Activated effector memory CD4-positive, alpha-beta T cell treated with Interleukin-2 at 50 U/mL for 16 hours (primary cell): Measurements from ENCODE around the gene FBXO2.

ENCODE experiments used
- DNase-seq: peaks from one replicate; pipeline ENCODE4 v3.0.0-alpha.2; 2020

Gene FBXO2, protein sequence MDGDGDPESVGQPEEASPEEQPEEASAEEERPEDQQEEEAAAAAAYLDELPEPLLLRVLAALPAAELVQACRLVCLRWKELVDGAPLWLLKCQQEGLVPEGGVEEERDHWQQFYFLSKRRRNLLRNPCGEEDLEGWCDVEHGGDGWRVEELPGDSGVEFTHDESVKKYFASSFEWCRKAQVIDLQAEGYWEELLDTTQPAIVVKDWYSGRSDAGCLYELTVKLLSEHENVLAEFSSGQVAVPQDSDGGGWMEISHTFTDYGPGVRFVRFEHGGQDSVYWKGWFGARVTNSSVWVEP

DNA sequence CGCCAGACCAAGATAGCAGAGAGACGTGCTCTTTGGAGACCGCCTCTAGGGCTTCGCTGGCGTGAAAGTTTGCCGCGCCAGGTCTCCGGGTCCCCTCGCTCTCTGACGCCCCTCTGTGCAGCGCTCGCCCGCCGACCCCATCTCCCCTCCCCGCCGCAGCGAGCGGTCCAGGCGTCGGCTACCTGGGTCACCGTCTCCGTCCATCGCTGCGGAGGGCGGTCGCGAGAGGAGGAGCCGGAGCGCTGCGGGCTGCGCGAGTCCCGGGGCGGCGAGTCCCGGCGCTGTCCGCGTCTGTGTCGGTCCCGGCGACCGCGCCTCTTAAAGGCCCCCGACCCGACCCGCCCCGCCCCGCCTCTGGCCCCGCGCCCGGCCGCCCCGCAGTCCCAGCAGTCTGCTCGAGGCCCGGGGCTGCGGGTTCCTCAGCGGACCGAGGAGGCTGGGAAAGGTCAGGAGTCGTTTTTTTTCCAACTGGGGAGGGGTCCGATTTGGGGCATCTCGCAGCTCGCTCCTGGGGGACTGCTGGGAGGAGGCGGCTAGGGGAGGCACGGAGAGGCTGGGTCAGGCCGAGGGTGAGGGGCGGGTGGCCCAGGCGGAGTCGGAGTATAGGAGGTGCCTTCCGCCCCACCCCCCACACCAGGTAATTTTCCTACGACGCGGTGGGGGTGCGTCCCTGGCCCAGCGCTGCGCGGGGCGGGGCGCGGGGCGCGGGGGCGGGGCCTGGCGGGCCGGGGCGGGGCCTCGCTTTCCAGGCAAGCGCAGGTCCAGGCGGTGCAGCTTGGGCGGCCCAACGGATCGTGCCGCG is at the start of gene FBXO2, which contains the start of gene FBXO44:
TSS of gene FBXO2 (minus strand) at position 293 of the 802 bp plus-strand sequence. CDS start at position 204, 89 bp downstream.
TSS of gene FBXO44 (plus strand) at position 741 of the 802 bp plus-strand sequence. CDS start 959 bp downstream, outside the sequence.
- DNase-seq: peak; percentile 61

DNA sequence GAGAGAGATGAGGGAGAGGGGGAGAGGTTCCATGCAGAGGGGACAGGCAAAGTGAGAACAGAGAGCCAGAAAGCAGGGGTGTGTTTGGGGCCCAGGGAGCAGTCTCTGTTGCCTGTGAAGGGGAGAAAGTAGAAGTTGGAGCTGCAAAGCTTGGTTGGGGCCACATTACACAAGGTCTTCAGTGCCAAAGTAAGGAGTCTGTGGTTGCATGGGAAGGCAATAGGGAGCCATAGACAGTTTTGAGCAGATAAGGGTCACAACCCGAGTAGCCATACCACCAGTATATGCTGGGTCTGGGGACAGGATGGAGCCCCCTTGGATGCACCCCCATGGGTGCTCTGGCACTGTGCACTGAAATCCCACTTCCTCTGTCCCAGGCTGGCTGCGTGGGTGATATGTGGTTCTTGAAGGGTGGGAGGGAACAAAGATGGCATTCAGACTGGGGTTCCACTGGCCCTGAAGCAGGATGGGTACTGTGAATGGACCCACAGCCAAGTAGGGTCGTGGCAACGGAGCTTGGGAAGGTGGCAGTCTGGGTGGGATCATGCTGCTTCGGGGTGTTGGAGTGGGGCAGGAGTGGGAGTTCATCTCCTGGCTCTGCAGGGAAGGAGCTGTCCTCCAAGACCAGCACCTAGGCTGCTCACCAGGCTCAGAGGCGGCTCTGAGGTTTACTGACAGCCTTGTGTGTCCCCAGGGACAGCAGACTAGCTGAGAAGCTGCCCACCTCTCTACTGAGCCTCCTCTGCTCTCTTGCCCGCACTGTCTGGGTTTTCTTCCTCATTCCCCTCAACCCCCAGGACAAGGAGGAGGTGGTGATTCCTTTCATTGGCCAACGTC is 49.3 kb upstream of the FBXO2 start:
- DNase-seq: no peak

GRCh38 chr1:11701981-11702803 is 48.0 kb upstream of the FBXO2 start:
- DNase-seq: no peak

GRCh38 chr1:11701551-11701961 is 47.3 kb upstream of the FBXO2 start:
- no peak for DNase-seq

GRCh38 chr1:11700601-11701467 is 46.6 kb upstream of the FBXO2 start:
- DNase-seq: no peak

- no peak for DNase-seq
Measured at GRCh38 chr1:11697893-11698210, 43.6 kb upstream of the FBXO2 start.

DNA sequence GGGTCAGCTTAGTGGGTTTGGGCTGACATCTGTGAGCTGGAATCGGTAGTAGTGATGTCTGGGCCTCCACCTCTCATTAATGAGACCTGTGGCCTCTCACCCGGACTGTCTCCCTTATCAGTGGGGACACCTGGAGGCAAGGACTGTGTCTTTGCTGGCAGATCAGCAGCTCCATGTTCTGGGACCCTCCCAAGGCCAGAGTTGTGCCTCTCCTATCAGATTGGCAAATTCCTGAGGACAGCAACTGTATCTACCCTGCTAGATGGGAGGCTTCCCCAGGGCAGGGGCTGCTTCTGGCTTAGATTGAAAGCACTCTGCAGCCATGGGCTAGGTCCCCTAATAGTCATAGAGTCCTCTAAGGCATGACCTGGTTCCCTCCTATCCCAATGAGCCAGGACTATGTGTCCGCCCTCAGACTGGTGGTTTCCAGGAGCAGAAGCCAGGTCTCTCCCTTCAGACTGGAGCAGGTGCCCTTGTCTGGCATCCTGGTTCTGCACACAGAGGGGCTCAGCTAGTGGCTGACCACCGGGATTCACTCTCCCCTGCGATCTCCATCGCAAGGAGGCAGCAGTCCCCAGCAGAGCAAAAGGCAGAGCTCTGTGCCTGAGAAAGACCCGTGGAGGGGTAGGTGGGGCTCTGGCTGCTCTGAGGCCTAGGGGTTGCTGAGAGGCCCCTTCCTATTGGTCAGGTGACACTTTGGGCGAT is 43.1 kb upstream of the FBXO2 start:
- DNase-seq: no peak

GRCh38 chr1:11695861-11696260 is 41.6 kb upstream of the FBXO2 start:
- no peak for DNase-seq

DNA sequence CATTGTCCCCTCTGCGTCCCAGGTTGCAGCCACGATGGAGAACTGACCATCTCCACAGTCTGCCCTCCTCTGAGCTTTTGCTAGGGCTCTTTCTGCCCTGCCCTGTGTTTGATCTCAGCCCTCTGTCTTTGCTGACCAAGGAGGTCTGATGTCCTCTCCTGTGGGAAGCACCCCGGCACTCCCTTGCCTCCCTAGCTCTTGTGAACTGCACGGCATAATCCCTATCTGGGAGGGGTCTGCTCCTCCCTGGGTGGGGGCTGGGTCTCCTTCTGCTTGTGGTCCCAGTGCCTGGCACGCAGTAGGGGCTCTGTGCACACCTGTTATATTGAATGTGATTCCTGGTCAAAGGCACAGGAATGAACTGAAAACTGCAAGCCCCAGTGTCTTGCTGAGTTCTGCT is 39.7 kb upstream of the FBXO2 start:
- DNase-seq: no peak

DNA sequence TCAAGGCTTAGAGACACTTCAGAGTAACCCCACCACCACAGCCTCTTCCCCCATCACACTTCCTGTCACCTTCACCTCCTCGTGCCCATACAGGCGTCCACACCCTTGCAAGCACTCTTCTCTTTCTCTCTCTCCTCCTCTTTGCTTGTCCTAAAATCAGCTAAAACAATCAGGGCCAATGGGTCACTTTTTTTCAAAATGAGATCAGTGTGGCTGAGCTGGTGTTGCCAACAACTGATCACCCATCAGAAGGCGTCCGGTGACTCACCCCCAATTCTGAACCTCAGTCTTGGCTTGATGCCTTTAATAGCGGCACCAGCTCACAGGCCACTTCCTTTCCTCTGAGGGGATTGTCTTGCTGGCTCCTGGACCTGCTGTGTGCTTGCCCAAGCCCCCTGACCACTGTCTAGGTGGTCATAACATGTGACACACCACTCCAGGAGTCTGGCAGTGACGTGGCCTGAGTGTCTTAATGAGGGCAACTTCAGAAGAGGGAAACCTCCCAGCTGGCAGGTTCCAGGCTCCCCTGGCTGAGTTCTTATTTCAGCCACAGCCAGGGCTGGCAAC is 38.9 kb upstream of the FBXO2 start:
- DNase-seq: peak; percentile 22

- no peak for DNase-seq
Measured at GRCh38 chr1:11691928-11692711, 37.9 kb upstream of the FBXO2 start.

- no peak for DNase-seq
Measured at GRCh38 chr1:11691302-11691914, 37.2 kb upstream of the FBXO2 start, which contains the start of gene DRAXIN. Gene DRAXIN, plus strand, starts transcription at chr1:11691710. Its CDS starts 14,549 bp downstream, at chr1:11706259.

DNA sequence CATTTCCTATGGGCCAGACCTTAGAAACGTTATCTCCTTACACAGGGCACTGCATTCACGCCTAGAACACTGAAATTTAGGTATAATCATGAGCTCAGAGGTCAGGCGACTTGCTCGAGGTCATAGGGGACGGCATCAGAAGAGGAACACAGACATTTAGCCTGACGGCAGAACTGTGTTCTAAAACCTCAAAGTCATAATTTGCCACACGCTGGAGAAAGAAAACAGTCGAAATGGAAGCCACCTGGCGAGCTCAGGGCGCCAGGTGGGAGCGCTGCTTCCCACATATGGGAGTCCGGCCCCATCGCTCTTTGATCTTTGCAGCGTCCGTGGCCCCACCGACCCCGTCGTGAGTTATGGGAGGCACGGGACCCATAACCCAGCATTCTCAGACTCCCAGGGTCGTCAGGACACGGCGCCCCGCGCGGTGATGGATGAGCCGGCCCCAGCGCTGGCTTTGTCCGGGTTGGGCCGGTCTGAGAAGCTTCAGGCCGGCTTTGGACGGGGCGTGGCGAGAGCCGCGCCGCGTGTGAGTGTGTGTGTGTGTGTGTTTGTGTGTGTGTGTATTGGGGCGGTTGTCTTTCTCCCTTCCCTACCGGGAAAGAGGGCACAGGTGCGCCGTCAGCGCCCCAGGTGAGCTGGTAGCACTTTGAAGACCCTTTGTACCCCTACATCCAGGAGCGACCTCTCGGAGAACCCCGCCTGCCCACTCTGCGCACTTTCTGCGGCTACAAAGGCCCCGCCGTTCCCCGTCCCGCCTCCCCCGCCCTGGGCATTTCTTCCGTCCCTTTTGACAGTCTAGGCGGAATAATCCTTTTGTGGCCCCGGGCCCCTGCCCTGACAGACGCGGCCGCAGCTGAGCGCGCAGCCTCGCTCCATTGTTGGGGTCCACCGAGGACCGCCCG is 36.4 kb upstream of the FBXO2 start:
- DNase-seq: no peak

- no peak for DNase-seq
Measured at GRCh38 chr1:11688506-11688905, 34.3 kb upstream of the FBXO2 start.

DNA sequence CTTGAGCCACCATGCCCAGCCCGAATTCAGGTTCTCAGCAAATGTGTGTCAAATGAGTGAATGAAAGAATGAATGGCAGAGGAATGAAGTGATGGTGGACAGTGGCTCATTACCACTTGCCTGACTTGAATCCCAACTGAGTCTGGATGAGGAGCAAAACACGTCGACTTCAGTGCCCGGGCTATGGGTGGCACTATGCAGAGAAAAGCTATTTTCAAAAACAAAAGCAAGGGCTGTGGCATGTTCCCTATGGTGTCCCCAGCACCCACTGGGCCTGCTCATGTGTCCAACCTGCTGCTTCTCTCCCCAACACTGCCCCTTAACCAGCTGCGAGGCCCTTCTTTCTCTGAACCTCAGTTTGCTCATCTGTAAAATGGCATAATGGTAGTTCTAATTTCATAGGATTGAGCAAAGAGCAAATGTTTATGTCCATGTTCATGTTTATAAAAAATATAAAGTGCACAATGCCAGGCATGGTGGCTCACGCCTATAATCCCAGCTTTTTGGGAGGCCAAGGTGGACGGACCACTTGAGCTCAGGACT is 31.1 kb upstream of the FBXO2 start:
- DNase-seq: no peak

DNA sequence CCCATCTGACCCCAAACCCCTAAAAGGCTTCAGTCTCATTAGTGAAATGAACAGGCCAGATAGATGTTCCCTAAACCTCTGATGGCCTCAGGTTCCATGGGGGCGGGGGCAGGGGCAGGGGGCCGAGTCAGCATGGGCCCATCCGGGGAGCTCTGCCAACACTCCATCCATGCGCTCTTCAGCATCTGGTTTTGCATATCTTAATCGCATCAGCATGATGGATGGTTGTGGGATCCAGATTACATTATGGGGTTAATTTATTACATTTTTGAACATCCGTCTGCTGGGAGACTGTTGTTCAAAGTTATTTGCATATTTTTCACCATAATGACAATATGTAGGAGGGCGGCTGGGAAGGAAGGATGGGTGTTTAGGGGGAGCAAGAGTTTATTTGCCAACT is 29.8 kb upstream of the FBXO2 start:
- DNase-seq: no peak

DNA sequence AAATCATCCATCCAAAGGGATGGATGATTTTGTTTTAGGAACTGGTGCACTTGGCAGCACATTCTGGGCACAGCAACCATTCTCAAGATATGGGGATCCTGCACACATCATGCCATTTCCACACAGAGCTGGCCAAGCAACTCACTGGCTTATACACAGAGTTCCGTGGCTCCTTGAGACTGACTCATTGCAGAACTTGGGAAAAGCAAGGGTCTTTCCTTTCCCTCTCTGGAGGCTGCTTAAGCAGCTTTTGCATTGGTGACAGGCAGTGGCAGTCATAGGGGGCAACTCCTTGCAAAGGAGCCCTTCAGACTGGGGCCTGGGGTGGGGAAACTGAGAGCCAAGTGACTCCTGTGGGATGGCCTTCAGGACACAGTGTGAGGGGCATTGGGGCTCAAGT is 28.6 kb upstream of the FBXO2 start:
- no peak for DNase-seq
